K562 (cell line): ENCODE data around the gene LPCAT1. TPM values are rescaled to one million over a fixed set of nuclear protein-coding genes. Genes with fewer than 3 reads are reported as not detected.

ENCODE experiments used
- ATAC-seq: fragments of 200-7000 bp; cut with Tn5 transposase; 3 replicates; pipeline ENCODE4 v1.9.1; 2020; ENCODE audit warnings: moderate library complexity
- BruUV-seq: library from RNA; stranded (reverse); fragments of 400-500 nt; replicated peaks from 2 replicates; lab custom pipeline; 2021; lab: Mats Ljungman, UMichigan
- CTCF ChIA-PET: fragments of 300-600 bp; formaldehyde crosslinking; extraction: SDS; loops from one replicate; lab custom pipeline; 2021; ENCODE audit warnings: low intra/inter-chr PET ratio; lab: Yijun Ruan, JAX
- POLR2A ChIA-PET: fragments of 300-600, 350-650 bp; sonication (Branson Sonifier 250); formaldehyde crosslinking; extraction: SDS; loops from one replicate; lab custom pipeline; 2021; ENCODE audit warnings: antibody characterized with exemption, inconsistent platforms; lab: Yijun Ruan, JAX
- DNase-seq, 4 experiments: peaks; one replicate each; pipeline versions ENCODE4 v3.0.0 to v3.0.0-alpha.2; 2011 to 2018; ENCODE audit warnings: low spot score in 3 of 4, mixed read lengths in 3 of 4; ENCODE audit errors: extremely low read depth in 1 of 4
- FAIRE-seq: peaks from 2 replicates; lab custom pipeline; 2011; peaks lifted over from hg19 to GRCh38; lab: Jason Lieb, UNC
- H2AFZ ChIP-seq: 2 replicates; pipeline ENCODE4 v1.6.0; 2011; ENCODE audit warnings: low read depth, low read length, control low read depth, inconsistent platforms
- H3K27ac ChIP-seq: fragments of 200-600 bp; 3 replicates; pipeline ENCODE4 v1.8.0; 2011; ENCODE audit warnings: low read depth, mild to moderate bottlenecking, control low read depth, inconsistent platforms, low read length, moderate library complexity, mixed read lengths; ENCODE audit errors: extremely low read depth
- H3K27me3 ChIP-seq, 2 experiments: fragments of 300-600 bp in 1 of 2; 2 replicates in 1 of 2; 3 replicates in 1 of 2; pipeline versions ENCODE4 v1.6.0 to v1.8.0; 2011; ENCODE audit warnings: inconsistent platforms in 2 of 2, low read length in 2 of 2, mild to moderate bottlenecking in 1 of 2, mixed read lengths in 1 of 2, moderate library complexity in 1 of 2; ENCODE audit not compliant: control insufficient read depth in 2 of 2, insufficient read depth in 2 of 2
- H3K36me3 ChIP-seq: fragments of 300-600 bp; 3 replicates; pipeline ENCODE4 v1.8.0; 2011; ENCODE audit warnings: mild to moderate bottlenecking, low read length, inconsistent platforms; ENCODE audit not compliant: control insufficient read depth, insufficient read depth
- H3K4me1 ChIP-seq, 2 experiments: fragments of 200-600 bp in 1 of 2; replicated peaks in 1 of 2; 2 replicates in 1 of 2; 3 replicates in 1 of 2; pipeline versions ENCODE4 v1.5.1 to v1.8.0; 2011; ENCODE audit warnings: inconsistent platforms in 2 of 2, low read length in 2 of 2, mild to moderate bottlenecking in 1 of 2, mixed read lengths in 1 of 2, moderate library complexity in 1 of 2; ENCODE audit not compliant: control insufficient read depth in 2 of 2, insufficient read depth in 2 of 2
- H3K4me2 ChIP-seq: 2 replicates; pipeline ENCODE4 v1.6.1; 2011; ENCODE audit warnings: low read length, control low read depth, inconsistent platforms, mixed read lengths; ENCODE audit not compliant: insufficient read depth
- H3K4me3 ChIP-seq: fragments of 200-600 bp; sonication (generic), shearing (Covaris generic); 2 replicates; pipeline ENCODE4 v1.5.1; 2016; ENCODE audit warnings: control low read depth, inconsistent platforms
- H3K79me2 ChIP-seq: fragments of 200-600 bp; 3 replicates; pipeline ENCODE4 v1.8.0; 2011; ENCODE audit warnings: low read length, inconsistent platforms; ENCODE audit not compliant: control insufficient read depth, insufficient read depth
- H3K9ac ChIP-seq, 2 experiments: 2 replicates each; pipeline versions ENCODE4 v1.6.0 to v1.6.1; 2011; ENCODE audit warnings: low read depth in 2 of 2, low read length in 2 of 2, control low read depth in 1 of 2, inconsistent platforms in 1 of 2, mild to moderate bottlenecking in 1 of 2, mixed read lengths in 1 of 2; ENCODE audit not compliant: insufficient read depth in 1 of 2
- H3K9me1 ChIP-seq: one replicate; pipeline ENCODE4 v1.6.0; 2011; ENCODE audit warnings: inconsistent platforms, mild to moderate bottlenecking, low read length, moderate library complexity; ENCODE audit not compliant: control insufficient read depth, insufficient read depth
- H3K9me3 ChIP-seq: replicated peaks from 2 replicates; pipeline ENCODE4 v1.5.1; 2011; ENCODE audit warnings: low read depth, low read length, inconsistent platforms; ENCODE audit not compliant: control insufficient read depth, insufficient read depth
- H4K20me1 ChIP-seq: replicated peaks from 2 replicates; pipeline ENCODE4 v1.6.1; 2011; ENCODE audit warnings: low read length, inconsistent platforms, mixed read lengths; ENCODE audit not compliant: control insufficient read depth, insufficient read depth
- BHLHE40 ChIP-seq: IDR thresholded peaks from 2 replicates; pipeline ENCODE4 v1.6.1; 2011; ENCODE audit warnings: low read length, improper control_type of control experiment
- CBFA2T3 ChIP-seq: fragments of 450-650 bp; IDR thresholded peaks from 2 replicates; pipeline ENCODE4 v1.6.1; 2017
- FOXM1 ChIP-seq, 2 experiments: fragments of 450-650 bp in 1 of 2; sonication (generic) in 1 of 2; formaldehyde crosslinking in 1 of 2; IDR thresholded peaks; 2 replicates each; pipeline versions ENCODE4 v1.6.1 to v1.9.0; 2017 to 2022; ENCODE audit warnings: low read depth in 2 of 2, mild to moderate bottlenecking in 2 of 2, missing genetic modification reagents in 1 of 2, moderate library complexity in 1 of 2
- PHF21A ChIP-seq: fragments of 450-650 bp; IDR thresholded peaks from 2 replicates; pipeline ENCODE4 v1.6.1; 2017; ENCODE audit warnings: low read depth, borderline replicate concordance
- RBBP5 ChIP-seq: fragments of 200-600 bp; sonication (generic); IDR thresholded peaks from 2 replicates; pipeline ENCODE4 v1.6.1; 2012; ENCODE audit warnings: borderline replicate concordance, mild to moderate bottlenecking, low read length, control low read depth, inconsistent platforms; ENCODE audit not compliant: insufficient read depth, poor library complexity, severe bottlenecking
- SP1 ChIP-seq: sonication (generic); formaldehyde crosslinking; IDR thresholded peaks from 2 replicates; pipeline ENCODE4 v1.8.1; 2022; ENCODE audit warnings: mild to moderate bottlenecking, missing genetic modification reagents
- TARDBP ChIP-seq: fragments of 450-650 bp; IDR thresholded peaks from 2 replicates; pipeline ENCODE4 v1.6.1; 2016
- WHSC1 ChIP-seq: IDR thresholded peaks from one replicate; pipeline ENCODE4 v1.6.1; 2012; ENCODE audit warnings: low read length, control low read depth, inconsistent platforms
- ZC3H8 ChIP-seq: fragments of 450-650 bp; IDR thresholded peaks from 2 replicates; pipeline ENCODE4 v1.6.1; 2017
- ZNF263 ChIP-seq: sonication (generic); formaldehyde crosslinking; IDR thresholded peaks from 2 replicates; pipeline ENCODE4 v1.8.0; 2022; ENCODE audit warnings: mild to moderate bottlenecking, missing genetic modification reagents, borderline replicate concordance
- WGBS: fragments of 100-300 bp; shearing (Covaris generic); methylation state at CpG from one replicate; pipeline ENCODE4 v1.1.6; 2016; ENCODE audit warnings: low coverage, mixed read lengths; ENCODE audit not compliant: insufficient coverage; ENCODE audit errors: missing lambda C conversion rate; 5-methylcytosine and 5-hydroxymethylcytosine counted together
- in situ Hi-C: fragments of 300-500 bp; cut with MboI; formaldehyde crosslinking; loops from 4 replicates; pipeline ENCODE4 v1.15.0; 2018; ENCODE audit warnings: inconsistent platforms, mixed read lengths
- intact Hi-C: fragments of 100-400 bp; cut with micrococcal nuclease; formaldehyde crosslinking; loops from 2 replicates; pipeline ENCODE4 v1.14.2; 2022
- polyA plus RNA-seq, 8 experiments: library from polyadenylated mRNA; depleted of rRNA in 4 of 8; stranded (reverse) in 5 of 8; unstranded in 3 of 8; fragments of >200 nt; fragmentation: Nextera tagmentation in 2 of 8; fragmentation: Illumina TruSeq in 1 of 8; extraction: Ambion mirVana in 2 of 8; extraction: Trizol in 1 of 8; gene quantifications; 2 replicates each; pipeline versions ENCODE4 v1.2.1 to v1.2.3, GENCODE V29; 2011 to 2014; ENCODE audit warnings: inconsistent platforms in 1 of 8, missing spikeins in 1 of 8
- total RNA-seq, 7 experiments: library from RNA; depleted of rRNA in 6 of 7; stranded (reverse); fragments of >200 nt in 6 of 7; fragmentation: Illumina TruSeq in 2 of 7; extraction: Trizol in 2 of 7; gene quantifications; 2 replicates each; pipeline versions ENCODE4 v1.2.1 to v1.2.3, GENCODE V29; 2011 to 2021; ENCODE audit warnings: low replicate concordance in 1 of 7
- TF ChIP-seq, protein P1 (sequence below): fragments of 250-450 bp; sonication (Bioruptor Pico); IDR thresholded peaks from 2 replicates; pipeline ENCODE4 v1.5.0; 2022; ENCODE audit warnings: mild to moderate bottlenecking

LPCAT1 gene
- total and polyA plus RNA-seq, 9 of the 15 experiments (the other 6 are each of a cell fraction or from before 2014, with no cell fraction given) = 0.14 to 18.4 (median 13.9) TPM

GRCh38 chr5:1438871-1439270 is 84.9 kb downstream of the LPCAT1 start:
- under 1% methylated on average over 21 of the region's 21 CpGs for WGBS
- in situ Hi-C loops = no loop called here
- H3K9me3 ChIP-seq = no peaks in the 10 kb centered on the region
- BruUV-seq = no TSS peak
- no peak overlapping the region for H3K4me3 ChIP-seq
- ChIA-PET CTCF (no interaction called here), POLR2A (no interaction called here)
- no peaks in the 10 kb centered on the region for H4K20me1 ChIP-seq
- intact Hi-C loops = no loop called here
- H3K27me3 ChIP-seq = peaks cover 49 to 67% of the 10 kb centered on the region in 2 experiments
- FAIRE-seq (no peak), ATAC-seq (no peak), DNase-seq (no peak)
- no peaks in the 10 kb centered on the region for H3K79me2 ChIP-seq
- H3K9me1 ChIP-seq = no peaks in the 10 kb centered on the region
- H3K4me1 ChIP-seq = no peaks in the 10 kb centered on the region; a peak in 1 of 5 replicates
- no peak overlapping the region for H3K9ac ChIP-seq
- H3K27ac ChIP-seq = no peak overlapping the region
- no peak overlapping the region for H2AFZ ChIP-seq
- TF ChIP-seq CBFA2T3 (no peak), ZC3H8 (no peak), TARDBP (no peak), ZNF263 (CRISPR knock-in tag) (no peak), FOXM1 (IDR thresholded peaks at IDR 0.05; ENCODE audit: low read depth) (no peak), FOXM1 (CRISPR knock-in tag; IDR thresholded peaks at IDR 0.05; ENCODE audit: low read depth) (no peak)
- H3K36me3 ChIP-seq = no peaks in the 10 kb centered on the region
- H3K4me2 ChIP-seq = no peak overlapping the region

DNA sequence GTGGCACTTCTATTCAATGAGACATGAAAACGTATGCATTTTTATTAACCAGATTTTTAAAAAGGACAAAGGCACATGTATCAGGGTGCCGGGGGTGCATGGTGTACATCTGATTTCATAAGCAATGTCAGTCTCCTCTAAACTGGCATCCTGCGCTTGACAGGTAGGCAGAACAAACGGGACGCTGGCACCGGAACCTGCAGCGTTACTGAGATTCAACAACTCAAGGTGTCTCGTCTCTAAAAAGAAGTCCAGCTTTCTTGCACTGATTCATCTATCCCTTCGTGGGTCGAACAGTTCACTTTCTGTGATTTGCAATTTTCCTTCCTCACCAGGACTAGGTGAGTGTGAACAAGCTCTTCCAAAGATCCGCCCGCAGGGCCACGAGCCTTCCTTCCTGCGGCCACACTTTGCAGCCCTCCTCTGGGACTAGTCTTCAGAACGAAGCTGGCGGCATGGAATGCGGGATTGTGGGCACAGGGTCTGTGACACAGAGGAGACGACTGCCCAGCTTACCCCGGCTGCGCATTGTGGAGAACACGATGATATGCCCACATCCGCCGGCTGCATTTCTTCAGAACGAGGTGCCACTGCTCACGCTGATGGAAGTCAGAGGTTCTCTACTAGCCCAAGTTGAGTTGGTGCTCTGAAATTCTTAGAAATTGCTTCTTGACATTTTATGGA is 85.7 kb downstream of the LPCAT1 start:
- intact Hi-C loops (no loop called here), in situ Hi-C loops (no loop called here)
- no peak overlapping the region for H3K4me2 ChIP-seq
- H3K4me1 ChIP-seq = no peaks in the 10 kb centered on the region; a peak in 1 of 5 replicates
- WGBS = 4% methylated on average over 23 of the region's 25 CpGs
- H3K36me3 ChIP-seq = no peaks in the 10 kb centered on the region
- no TSS peak for BruUV-seq
- H3K9ac ChIP-seq = no peak overlapping the region
- no peaks in the 10 kb centered on the region for H3K9me3 ChIP-seq
- ChIA-PET POLR2A (no interaction called here), CTCF (no interaction called here)
- no peak overlapping the region for H3K4me3 ChIP-seq
- ATAC-seq = no peak
- H3K27me3 ChIP-seq = peaks cover 43 to 68% of the 10 kb centered on the region in 2 experiments
- no peak for DNase-seq
- no peaks in the 10 kb centered on the region; the same call in 1 of the 2 replicates for H4K20me1 ChIP-seq
- H3K9me1 ChIP-seq = no peaks in the 10 kb centered on the region
- H2AFZ ChIP-seq = no peak overlapping the region
- no peak overlapping the region for H3K27ac ChIP-seq
- no peak for FAIRE-seq
- no peaks in the 10 kb centered on the region for H3K79me2 ChIP-seq
- TF ChIP-seq WHSC1 = no peak
- TF ChIP-seq BHLHE40 = no peak
- TF ChIP-seq RBBP5 = no peak
- no peak for TF ChIP-seq SP1 (CRISPR knock-in tag)
- TF ChIP-seq, protein P1, sequence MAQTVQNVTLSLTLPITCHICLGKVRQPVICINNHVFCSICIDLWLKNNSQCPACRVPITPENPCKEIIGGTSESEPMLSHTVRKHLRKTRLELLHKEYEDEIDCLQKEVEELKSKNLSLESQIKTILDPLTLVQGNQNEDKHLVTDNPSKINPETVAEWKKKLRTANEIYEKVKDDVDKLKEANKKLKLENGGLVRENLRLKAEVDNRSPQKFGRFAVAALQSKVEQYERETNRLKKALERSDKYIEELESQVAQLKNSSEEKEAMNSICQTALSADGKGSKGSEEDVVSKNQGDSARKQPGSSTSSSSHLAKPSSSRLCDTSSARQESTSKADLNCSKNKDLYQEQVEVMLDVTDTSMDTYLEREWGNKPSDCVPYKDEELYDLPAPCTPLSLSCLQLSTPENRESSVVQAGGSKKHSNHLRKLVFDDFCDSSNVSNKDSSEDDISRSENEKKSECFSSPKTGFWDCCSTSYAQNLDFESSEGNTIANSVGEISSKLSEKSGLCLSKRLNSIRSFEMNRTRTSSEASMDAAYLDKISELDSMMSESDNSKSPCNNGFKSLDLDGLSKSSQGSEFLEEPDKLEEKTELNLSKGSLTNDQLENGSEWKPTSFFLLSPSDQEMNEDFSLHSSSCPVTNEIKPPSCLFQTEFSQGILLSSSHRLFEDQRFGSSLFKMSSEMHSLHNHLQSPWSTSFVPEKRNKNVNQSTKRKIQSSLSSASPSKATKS (CRISPR knock-in tag) = no peak
- TF ChIP-seq PHF21A = no peak
